PC-3 (cell line): ENCODE data around the gene GATAD2A. TPM values are rescaled to one million over a fixed set of nuclear protein-coding genes. Genes with fewer than 3 reads are reported as not detected.

Experiments used
- ATAC-seq: fragments of 200-7000 bp; cut with Tn5 transposase; 2 replicates; pipeline ENCODE4 v1.9.1; 2020; ENCODE audit warnings: mild to moderate bottlenecking, moderate library complexity
- BruUV-seq: library from RNA; stranded (reverse); fragments of 400-500 nt; replicated peaks from 2 replicates; lab custom pipeline; 2021; lab: Mats Ljungman, UMichigan
- CTCF ChIA-PET: fragments of 300-600 bp; sonication (Branson Sonifier 250); formaldehyde crosslinking; loops from one replicate; lab custom pipeline; 2022; ENCODE audit warnings: antibody characterized with exemption; lab: Charles Lee
- POLR2A ChIA-PET: fragments of 300-600 bp; sonication (Branson Sonifier 250); formaldehyde crosslinking; loops from one replicate; lab custom pipeline; 2022; ENCODE audit warnings: antibody characterized with exemption; ENCODE audit not compliant: unreplicated experiment; lab: Charles Lee
- DNase-seq: peaks from one replicate; pipeline ENCODE4 v3.0.0-alpha.2; 2015
- H2AFZ ChIP-seq: fragments of 300-600 bp; sonication (generic); 2 replicates; pipeline ENCODE4 v1.6.0; 2016; ENCODE audit warnings: antibody characterized with exemption, low read length
- H3F3A ChIP-seq: fragments of 300-600 bp; sonication (generic); one replicate; pipeline ENCODE4 v1.6.0; 2017; ENCODE audit warnings: antibody characterized with exemption, low read length, control low read depth, mild to moderate bottlenecking; ENCODE audit not compliant: unreplicated experiment
- H3K27ac ChIP-seq: fragments of 300-600 bp; sonication (generic); 2 replicates; pipeline ENCODE4 v1.5.1; 2016; ENCODE audit warnings: mild to moderate bottlenecking, low read length
- H3K27me3 ChIP-seq: fragments of 300-600 bp; sonication (generic); 2 replicates; pipeline ENCODE4 v1.6.1; 2016; ENCODE audit warnings: low read length, mixed read lengths
- H3K36me3 ChIP-seq: fragments of 300-600 bp; sonication (generic); 2 replicates; pipeline ENCODE4 v1.6.1; 2016; ENCODE audit warnings: low read depth, mixed run types, low read length, mixed read lengths
- H3K4me1 ChIP-seq: fragments of 300-600 bp; sonication (generic); 2 replicates; pipeline ENCODE4 v1.5.1; 2016; ENCODE audit warnings: low read length; ENCODE audit not compliant: insufficient read depth
- H3K4me2 ChIP-seq: fragments of 300-600 bp; sonication (generic); 2 replicates; pipeline ENCODE4 v1.6.0; 2016; ENCODE audit warnings: low read length
- H3K4me3 ChIP-seq: fragments of 300-600 bp; sonication (generic); 2 replicates; pipeline ENCODE4 v1.5.1; 2016; ENCODE audit warnings: mild to moderate bottlenecking, low read length, mixed read lengths
- H3K79me2 ChIP-seq: fragments of 300-600 bp; sonication (generic); 2 replicates; pipeline ENCODE4 v1.6.1; 2017; ENCODE audit warnings: low read length, mixed read lengths
- H3K9ac ChIP-seq: fragments of 300-600 bp; sonication (generic); 2 replicates; pipeline ENCODE4 v1.6.0; 2016; ENCODE audit warnings: mild to moderate bottlenecking, low read length
- H3K9me2 ChIP-seq: fragments of 300-600 bp; sonication (generic); replicated peaks from 2 replicates; pipeline ENCODE4 v1.6.1; 2016; ENCODE audit warnings: mixed run types, low read length, mixed read lengths
- H3K9me3 ChIP-seq: fragments of 300-600 bp; sonication (generic); 2 replicates; pipeline ENCODE4 v1.6.1; 2016; ENCODE audit warnings: low read length, mixed read lengths
- H4K20me1 ChIP-seq: fragments of 300-600 bp; sonication (generic); 2 replicates; pipeline ENCODE4 v1.6.1; 2016; ENCODE audit warnings: low read length, mixed read lengths
- EZH2 ChIP-seq: fragments of 300-600 bp; sonication (generic); IDR thresholded peaks from one replicate; pipeline ENCODE4 v1.6.1; 2017; ENCODE audit warnings: antibody characterized with exemption, mild to moderate bottlenecking, low read length; ENCODE audit not compliant: unreplicated experiment
- EZH2phosphoT487 ChIP-seq: fragments of 300-600 bp; sonication (generic); IDR thresholded peaks from 2 replicates; pipeline ENCODE4 v1.6.1; 2018; ENCODE audit warnings: mild to moderate bottlenecking, antibody characterized with exemption, low read length, borderline replicate concordance
- intact Hi-C: fragments of 100-400 bp; cut with micrococcal nuclease; formaldehyde crosslinking; loops from 2 replicates; pipeline ENCODE4 v1.9.0; 2023
- total RNA-seq: library from RNA; depleted of rRNA; stranded (reverse); fragments of >200 nt; gene quantifications from 2 replicates; pipeline ENCODE4 v1.2.3, GENCODE V29; 2014
- TF ChIP-seq, protein P1 (sequence below): fragments of 300-600 bp; sonication (generic); conservative IDR thresholded peaks from 2 replicates; pipeline ENCODE4 v1.5.1; 2017; ENCODE audit warnings: antibody characterized with exemption, low read depth, mild to moderate bottlenecking, low read length

Gene GATAD2A
- total RNA-seq, 1 experiment from 2014 or later = 104 TPM

DNA sequence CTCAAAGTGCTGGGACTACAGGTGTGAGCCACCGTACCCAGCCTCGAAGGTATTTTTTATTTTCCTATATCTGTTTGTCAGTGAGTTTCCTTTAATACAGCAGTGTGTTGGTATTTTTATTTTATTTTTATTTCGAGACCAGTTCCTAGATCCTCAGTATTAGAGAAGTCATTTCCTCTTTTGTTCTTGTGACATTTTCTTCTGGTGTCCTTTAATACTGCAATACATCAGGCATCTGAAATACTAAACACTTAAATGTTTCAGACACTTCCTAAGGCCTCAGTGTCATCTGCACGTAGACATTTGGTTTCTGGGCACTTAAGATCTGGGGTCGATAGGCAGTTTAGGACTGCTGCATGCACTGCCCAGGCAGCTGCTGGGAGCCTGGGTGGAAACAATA is 22.5 kb downstream of the GATAD2A start:
- H3K4me2 ChIP-seq = no peak overlapping the region
- H3K27ac ChIP-seq = no peak overlapping the region
- DNase-seq (no peak), ATAC-seq (no peak)
- no peaks in the 10 kb centered on the region for H3F3A ChIP-seq
- intact Hi-C loops = no loop called here
- H3K9ac ChIP-seq = no peak overlapping the region
- no peaks in the 10 kb centered on the region for H3K9me2 ChIP-seq
- no peak overlapping the region for H3K4me3 ChIP-seq
- no peaks in the 10 kb centered on the region for H3K27me3 ChIP-seq
- H4K20me1 ChIP-seq = peaks cover 51% of the 10 kb centered on the region
- H2AFZ ChIP-seq = no peak overlapping the region
- no TSS peak for BruUV-seq
- TF ChIP-seq, protein P1, sequence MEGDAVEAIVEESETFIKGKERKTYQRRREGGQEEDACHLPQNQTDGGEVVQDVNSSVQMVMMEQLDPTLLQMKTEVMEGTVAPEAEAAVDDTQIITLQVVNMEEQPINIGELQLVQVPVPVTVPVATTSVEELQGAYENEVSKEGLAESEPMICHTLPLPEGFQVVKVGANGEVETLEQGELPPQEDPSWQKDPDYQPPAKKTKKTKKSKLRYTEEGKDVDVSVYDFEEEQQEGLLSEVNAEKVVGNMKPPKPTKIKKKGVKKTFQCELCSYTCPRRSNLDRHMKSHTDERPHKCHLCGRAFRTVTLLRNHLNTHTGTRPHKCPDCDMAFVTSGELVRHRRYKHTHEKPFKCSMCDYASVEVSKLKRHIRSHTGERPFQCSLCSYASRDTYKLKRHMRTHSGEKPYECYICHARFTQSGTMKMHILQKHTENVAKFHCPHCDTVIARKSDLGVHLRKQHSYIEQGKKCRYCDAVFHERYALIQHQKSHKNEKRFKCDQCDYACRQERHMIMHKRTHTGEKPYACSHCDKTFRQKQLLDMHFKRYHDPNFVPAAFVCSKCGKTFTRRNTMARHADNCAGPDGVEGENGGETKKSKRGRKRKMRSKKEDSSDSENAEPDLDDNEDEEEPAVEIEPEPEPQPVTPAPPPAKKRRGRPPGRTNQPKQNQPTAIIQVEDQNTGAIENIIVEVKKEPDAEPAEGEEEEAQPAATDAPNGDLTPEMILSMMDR = no peak
- TF ChIP-seq EZH2 (no peak), EZH2phosphoT487 (no peak)
- H3K4me1 ChIP-seq = no peaks in the 10 kb centered on the region
- POLR2A ChIA-PET = no interaction called here
- H3K9me3 ChIP-seq = no peaks in the 10 kb centered on the region
- CTCF ChIA-PET = no interaction called here
- H3K36me3 ChIP-seq = no peaks in the 10 kb centered on the region; the same call in 1 of the 2 replicates
- H3K79me2 ChIP-seq = peaks cover 99% of the 10 kb centered on the region

DNA sequence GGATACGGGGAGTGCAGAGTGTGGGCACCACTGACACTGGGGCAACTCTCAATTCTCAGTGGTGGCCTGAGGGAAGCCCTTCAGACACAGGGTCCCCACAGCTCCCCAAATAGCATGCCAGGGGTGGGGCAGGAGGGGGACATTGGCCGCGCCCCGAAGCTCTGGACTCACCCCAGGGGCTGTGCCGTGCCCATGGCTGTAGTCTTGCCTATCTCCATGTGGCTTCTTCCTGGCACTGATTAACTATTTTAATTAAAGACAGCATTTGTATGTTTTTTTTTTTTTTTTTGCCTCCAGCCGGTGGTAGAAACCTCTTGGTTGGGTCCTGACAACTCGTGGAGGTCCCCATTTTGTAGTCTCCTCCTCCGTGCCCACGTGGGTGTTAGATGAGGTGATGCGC is 23.3 kb downstream of the GATAD2A start:
- no TSS peak for BruUV-seq
- Histone ChIP-seq H3K9me2 (no peaks in the 10 kb centered on the region), H3K4me2 (no peak overlapping the region), H3K9ac (no peak overlapping the region), H2AFZ (no peak overlapping the region), H3K9me3 (no peaks in the 10 kb centered on the region), H3K36me3 (no peaks in the 10 kb centered on the region; the same call in 1 of the 2 replicates), H3K79me2 (peaks cover 99% of the 10 kb centered on the region), H3F3A (no peaks in the 10 kb centered on the region), H3K4me1 (no peaks in the 10 kb centered on the region), H4K20me1 (peaks cover 52% of the 10 kb centered on the region), H3K27ac (no peak overlapping the region), H3K4me3 (no peak overlapping the region), H3K27me3 (no peaks in the 10 kb centered on the region)
- DNase-seq = no peak
- no peak for ATAC-seq
- intact Hi-C loops = no loop called here
- CTCF ChIA-PET = no interaction called here
- POLR2A ChIA-PET = no interaction called here
- TF ChIP-seq EZH2phosphoT487 = no peak
- TF ChIP-seq EZH2 = no peak
- TF ChIP-seq, protein P1 = no peak

DNA sequence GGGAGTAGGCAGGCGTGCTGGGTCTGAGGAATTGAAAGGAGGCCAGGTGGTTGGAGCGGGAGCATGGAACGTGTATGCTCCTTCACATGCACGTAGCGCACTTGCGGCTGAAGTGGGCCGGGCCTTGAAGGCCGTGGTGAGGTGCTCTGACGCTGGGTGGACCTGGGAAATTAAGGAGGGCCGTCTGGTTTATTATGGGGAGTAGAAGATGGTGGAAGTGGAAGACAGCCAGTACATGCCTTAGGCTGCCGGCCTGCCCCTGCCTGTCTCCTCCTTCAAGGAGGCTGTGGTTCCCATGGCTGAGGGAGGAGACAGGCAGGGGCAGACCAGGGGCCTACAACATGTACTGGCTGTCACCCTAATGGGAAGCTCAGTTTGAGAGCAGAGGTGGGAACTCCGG is 23.9 kb downstream of the GATAD2A start:
- Histone ChIP-seq H3K4me1 (no peaks in the 10 kb centered on the region), H3F3A (no peaks in the 10 kb centered on the region), H3K9ac (no peak overlapping the region), H4K20me1 (peaks cover 53% of the 10 kb centered on the region; the same call in 1 of the 2 replicates), H3K36me3 (no peaks in the 10 kb centered on the region), H3K4me2 (no peak overlapping the region), H3K4me3 (no peak overlapping the region), H3K79me2 (peaks cover 99% of the 10 kb centered on the region), H3K9me2 (no peaks in the 10 kb centered on the region), H3K27ac (no peak overlapping the region), H3K9me3 (no peaks in the 10 kb centered on the region), H3K27me3 (no peaks in the 10 kb centered on the region), H2AFZ (no peak overlapping the region)
- ChIA-PET POLR2A (no interaction called here), CTCF (no interaction called here)
- ATAC-seq (no peak), DNase-seq (no peak)
- intact Hi-C loops = no loop called here
- no TSS peak for BruUV-seq
- TF ChIP-seq, protein P1 = no peak
- TF ChIP-seq EZH2 (no peak), EZH2phosphoT487 (no peak)
